KMS-11 (cell line): ENCODE results near the gene DAB2.

ENCODE experiments used
- H2AFZ ChIP-seq: fragments of 200-600 bp; sonication (generic); 2 replicates; pipeline ENCODE4 v1.6.1; 2016; ENCODE audit warnings: antibody characterized with exemption, mixed run types, low read depth
- H3K27ac ChIP-seq: fragments of 200-600 bp; sonication (generic); 2 replicates; pipeline ENCODE4 v1.6.1; 2016; ENCODE audit warnings: mild to moderate bottlenecking, mixed run types
- H3K27me3 ChIP-seq: fragments of 200-600 bp; sonication (generic); 2 replicates; pipeline ENCODE4 v1.6.1; 2017; ENCODE audit warnings: mild to moderate bottlenecking, low read depth, mixed run types, moderate library complexity; ENCODE audit not compliant: insufficient read depth
- H3K36me3 ChIP-seq: fragments of 200-600 bp; sonication (generic); 2 replicates; pipeline ENCODE4 v1.6.1; 2017; ENCODE audit warnings: mild to moderate bottlenecking, mixed run types; ENCODE audit not compliant: insufficient read depth
- H3K4me1 ChIP-seq: fragments of 200-600 bp; sonication (generic); 2 replicates; pipeline ENCODE4 v1.6.1; 2016; ENCODE audit warnings: mild to moderate bottlenecking, low read depth, mixed run types; ENCODE audit not compliant: poor library complexity, severe bottlenecking
- H3K4me2 ChIP-seq: fragments of 200-600 bp; sonication (generic); 2 replicates; pipeline ENCODE4 v1.7.0; 2016; ENCODE audit warnings: mild to moderate bottlenecking, mixed run types
- H3K4me3 ChIP-seq: fragments of 200-600 bp; sonication (generic); IDR thresholded peaks from 2 replicates; pipeline ENCODE4 v1.6.1; 2017; ENCODE audit warnings: low read depth, low read length, mixed read lengths; ENCODE audit not compliant: insufficient read depth
- H3K79me2 ChIP-seq: fragments of 200-600 bp; sonication (generic); 2 replicates; pipeline ENCODE4 v1.6.1; 2016; ENCODE audit warnings: low read depth, mixed run types; ENCODE audit not compliant: insufficient read depth
- H3K9ac ChIP-seq: fragments of 200-600 bp; sonication (generic); 2 replicates; pipeline ENCODE4 v1.6.1; 2016; ENCODE audit warnings: mild to moderate bottlenecking, mixed run types
- H4K20me1 ChIP-seq: fragments of 200-600 bp; sonication (generic); 2 replicates; pipeline ENCODE4 v1.6.1; 2016; ENCODE audit warnings: mild to moderate bottlenecking, mixed run types; ENCODE audit not compliant: insufficient read depth
- TF ChIP-seq, protein P1 (sequence below): fragments of 200-600 bp; sonication (generic); conservative IDR thresholded peaks from 2 replicates; pipeline ENCODE4 v1.6.1; 2017; ENCODE audit warnings: low read depth, mild to moderate bottlenecking, antibody characterized with exemption, low read length, moderate library complexity, mixed read lengths

The DAB2 gene

DNA sequence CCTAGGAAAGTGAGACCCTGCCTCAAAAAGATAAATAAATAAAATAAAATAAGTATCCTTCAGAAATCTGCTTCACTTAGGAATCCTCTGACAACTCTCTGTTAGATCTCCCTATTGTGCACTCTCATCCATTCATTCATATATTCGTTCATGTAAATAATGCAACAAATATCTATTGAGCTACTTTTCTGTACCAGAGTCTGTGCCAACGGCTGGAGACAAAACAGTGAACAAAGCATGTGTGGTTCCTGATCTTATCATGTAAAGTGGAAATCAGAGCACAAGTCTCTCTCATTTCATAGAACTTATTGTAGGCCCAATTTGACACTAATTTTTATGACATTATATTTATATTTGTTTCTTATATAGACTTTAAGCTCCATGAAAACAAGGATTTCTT lies 40.3 kb upstream of the DAB2 start:
- Histone ChIP-seq H4K20me1 (no peaks in the 10 kb centered on the region), H2AFZ (no peak overlapping the region), H3K27me3 (no peaks in the 10 kb centered on the region), H3K9ac (no peak overlapping the region), H3K36me3 (no peaks in the 10 kb centered on the region), H3K4me3 (no peak overlapping the region), H3K79me2 (no peaks in the 10 kb centered on the region), H3K4me2 (no peak overlapping the region), H3K4me1 (peaks cover 27% of the 10 kb centered on the region), H3K27ac (no peak overlapping the region)
- TF ChIP-seq, protein P1, sequence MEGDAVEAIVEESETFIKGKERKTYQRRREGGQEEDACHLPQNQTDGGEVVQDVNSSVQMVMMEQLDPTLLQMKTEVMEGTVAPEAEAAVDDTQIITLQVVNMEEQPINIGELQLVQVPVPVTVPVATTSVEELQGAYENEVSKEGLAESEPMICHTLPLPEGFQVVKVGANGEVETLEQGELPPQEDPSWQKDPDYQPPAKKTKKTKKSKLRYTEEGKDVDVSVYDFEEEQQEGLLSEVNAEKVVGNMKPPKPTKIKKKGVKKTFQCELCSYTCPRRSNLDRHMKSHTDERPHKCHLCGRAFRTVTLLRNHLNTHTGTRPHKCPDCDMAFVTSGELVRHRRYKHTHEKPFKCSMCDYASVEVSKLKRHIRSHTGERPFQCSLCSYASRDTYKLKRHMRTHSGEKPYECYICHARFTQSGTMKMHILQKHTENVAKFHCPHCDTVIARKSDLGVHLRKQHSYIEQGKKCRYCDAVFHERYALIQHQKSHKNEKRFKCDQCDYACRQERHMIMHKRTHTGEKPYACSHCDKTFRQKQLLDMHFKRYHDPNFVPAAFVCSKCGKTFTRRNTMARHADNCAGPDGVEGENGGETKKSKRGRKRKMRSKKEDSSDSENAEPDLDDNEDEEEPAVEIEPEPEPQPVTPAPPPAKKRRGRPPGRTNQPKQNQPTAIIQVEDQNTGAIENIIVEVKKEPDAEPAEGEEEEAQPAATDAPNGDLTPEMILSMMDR: no peak

DNA sequence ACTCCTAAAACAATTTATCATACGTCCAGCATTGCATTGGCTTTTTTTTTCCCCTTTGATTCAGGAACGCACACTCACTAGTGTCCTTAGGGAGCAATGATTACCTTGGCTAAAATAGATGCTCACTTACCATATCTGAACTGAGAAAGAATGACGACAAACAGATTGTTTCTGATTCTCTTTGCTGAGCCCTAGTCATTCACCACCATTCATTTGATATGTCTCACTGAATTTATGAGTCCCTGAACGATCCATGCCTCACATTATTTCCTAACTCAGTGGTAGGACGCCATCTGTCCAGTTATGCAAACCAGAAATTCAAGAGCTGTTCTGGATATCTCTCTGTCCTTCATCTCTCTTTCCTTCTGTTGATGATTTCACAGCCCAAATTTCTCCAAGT lies 39.3 kb upstream of the DAB2 start:
- Histone ChIP-seq H3K9ac (no peak overlapping the region), H3K27me3 (no peaks in the 10 kb centered on the region), H3K79me2 (no peaks in the 10 kb centered on the region), H3K27ac (no peak overlapping the region), H3K4me2 (no peak overlapping the region), H4K20me1 (no peaks in the 10 kb centered on the region), H2AFZ (no peak overlapping the region), H3K4me1 (peaks cover 37% of the 10 kb centered on the region), H3K36me3 (no peaks in the 10 kb centered on the region), H3K4me3 (no peak overlapping the region)
- TF ChIP-seq, protein P1: no peak

DNA sequence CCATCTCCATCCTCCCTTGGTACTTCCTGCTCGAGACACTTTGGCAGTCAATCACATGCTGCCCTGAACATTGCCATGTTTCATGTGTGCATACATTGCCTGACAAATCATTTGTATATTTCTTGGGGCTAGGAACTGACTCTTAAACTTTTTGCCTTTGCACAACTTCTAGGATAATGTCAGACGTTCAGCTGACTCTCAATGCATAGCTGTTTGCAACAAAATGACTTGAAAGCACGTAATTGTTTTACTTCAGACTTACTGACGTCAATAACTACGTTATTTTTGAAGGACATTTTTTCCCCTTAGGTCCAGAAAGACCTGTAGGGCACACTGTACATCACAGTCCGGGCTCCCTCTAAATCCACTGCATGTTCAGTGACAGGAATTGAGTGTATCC lies 37.4 kb upstream of the DAB2 start:
- Histone ChIP-seq H3K27ac (no peak overlapping the region), H4K20me1 (no peaks in the 10 kb centered on the region), H3K9ac (no peak overlapping the region), H3K36me3 (no peaks in the 10 kb centered on the region), H3K79me2 (no peaks in the 10 kb centered on the region), H3K4me2 (no peak overlapping the region; the same call in 1 of the 2 replicates), H3K27me3 (no peaks in the 10 kb centered on the region), H3K4me3 (no peak overlapping the region), H2AFZ (no peak overlapping the region), H3K4me1 (peaks cover 33% of the 10 kb centered on the region)
- TF ChIP-seq, protein P1: no peak

DNA sequence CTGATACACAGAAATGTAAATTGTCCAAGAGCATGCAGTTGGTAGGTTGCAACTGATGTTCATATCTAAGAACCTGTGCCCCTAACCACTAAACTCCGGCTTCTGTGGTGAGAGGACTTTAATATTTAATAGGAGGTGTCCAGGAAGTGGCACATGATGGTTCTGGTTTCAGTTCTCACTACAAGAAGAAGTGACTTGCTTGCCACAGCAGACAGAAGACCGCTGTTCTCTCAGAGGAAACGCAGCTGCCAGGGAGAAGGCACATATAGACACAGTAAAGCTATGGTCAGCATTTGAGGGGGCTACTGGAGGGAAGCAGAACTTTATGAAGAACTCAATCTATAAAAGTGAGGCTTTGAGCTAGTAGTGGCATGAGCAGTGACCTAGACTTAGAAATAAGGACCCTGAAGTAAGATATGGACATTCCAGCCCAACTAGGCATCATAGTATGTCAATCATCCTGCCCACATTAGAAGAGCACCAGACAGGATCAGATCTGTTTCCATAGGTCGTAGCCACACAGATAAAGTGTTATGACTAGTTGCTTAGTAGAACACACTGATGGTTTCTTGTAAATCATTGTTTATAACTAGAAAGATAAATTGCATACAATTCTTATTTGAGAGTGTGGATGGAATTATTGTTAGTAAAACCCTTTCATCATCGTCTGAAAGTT lies 36.4 kb upstream of the DAB2 start:
- Histone ChIP-seq H3K27me3 (no peaks in the 10 kb centered on the region), H3K4me2 (peak overlapping the region; percentile 53), H3K79me2 (no peaks in the 10 kb centered on the region), H4K20me1 (no peaks in the 10 kb centered on the region), H2AFZ (no peak overlapping the region), H3K9ac (no peak overlapping the region), H3K4me1 (peaks cover 33% of the 10 kb centered on the region), H3K36me3 (no peaks in the 10 kb centered on the region), H3K27ac (peak overlapping the region; percentile 40; the same call in 1 of the 2 replicates), H3K4me3 (no peak overlapping the region)
- TF ChIP-seq, protein P1: no peak
